GM12878 (cell line): ENCODE results near the gene RPL10. TPM values are rescaled to one million over a fixed set of nuclear protein-coding genes. Genes with fewer than 3 reads are reported as not detected.

Source experiments
- ATAC-seq: fragments of 200-7000 bp; cut with Tn5 transposase; 3 replicates; pipeline ENCODE4 v1.9.1; 2020; ENCODE audit warnings: mild to moderate bottlenecking, moderate library complexity
- BruUV-seq: library from RNA; stranded (reverse); fragments of 400-500 nt; replicated peaks from 2 replicates; lab custom pipeline; 2021; lab: Mats Ljungman, UMichigan
- CTCF ChIA-PET: fragments of 300-600 bp; sonication (Branson Sonifier 250); formaldehyde crosslinking; extraction: SDS; loops from one replicate; lab custom pipeline; 2021; ENCODE audit warnings: inconsistent platforms; lab: Yijun Ruan, JAX
- POLR2A ChIA-PET: fragments of 350-600 bp; formaldehyde crosslinking; extraction: SDS; loops from one replicate; lab custom pipeline; 2021; ENCODE audit warnings: inconsistent platforms; lab: Charles Lee
- RAD21 ChIA-PET: fragments of 300-600 bp; sonication (Branson Sonifier 250); formaldehyde crosslinking; loops from one replicate; lab custom pipeline; 2023; ENCODE audit warnings: antibody characterized with exemption; ENCODE audit not compliant: unreplicated experiment; lab: Charles Lee
- SMC1A ChIA-PET: fragments of 300-600 bp; sonication (Branson Sonifier 250); formaldehyde crosslinking; loops from one replicate; lab custom pipeline; 2023; ENCODE audit not compliant: unreplicated experiment, uncharacterized antibody; lab: Charles Lee
- DNase-seq: peaks from one replicate; pipeline ENCODE4 v3.0.0-alpha.2; 2011; ENCODE audit warnings: low read depth, low spot score
- FAIRE-seq: peaks from 3 replicates; lab custom pipeline; 2011; peaks lifted over from hg19 to GRCh38; lab: Jason Lieb, UNC
- H2AFZ ChIP-seq: 2 replicates; pipeline ENCODE4 v1.6.0; 2011; ENCODE audit warnings: low read depth, low read length, control low read depth; ENCODE audit not compliant: control insufficient read depth
- H3K27ac ChIP-seq: 2 replicates; pipeline ENCODE4 v1.5.1; 2011; ENCODE audit warnings: control low read depth; ENCODE audit not compliant: control insufficient read depth, insufficient read depth
- H3K27me3 ChIP-seq, 2 experiments: replicated peaks in 1 of 2; 2 replicates each; pipeline versions ENCODE4 v1.6.0 to v1.6.1; 2011; ENCODE audit warnings: low read length in 1 of 2; ENCODE audit not compliant: control insufficient read depth in 2 of 2, insufficient read depth in 2 of 2
- H3K36me3 ChIP-seq, 2 experiments: 2 replicates each; pipeline ENCODE4 v1.5.1; 2011; ENCODE audit warnings: low read length in 1 of 2; ENCODE audit not compliant: control insufficient read depth in 2 of 2, insufficient read depth in 2 of 2
- H3K4me1 ChIP-seq: 2 replicates; pipeline ENCODE4 v1.6.1; 2011; ENCODE audit warnings: mild to moderate bottlenecking, low read length, moderate library complexity, mixed read lengths; ENCODE audit not compliant: control insufficient read depth, insufficient read depth
- H3K4me2 ChIP-seq: 2 replicates; pipeline ENCODE4 v1.6.0; 2011; ENCODE audit warnings: control low read depth; ENCODE audit not compliant: control insufficient read depth, insufficient read depth
- H3K4me3 ChIP-seq: fragments of 200-600 bp; sonication (generic); 2 replicates; pipeline ENCODE4 v1.5.1; 2016
- H3K79me2 ChIP-seq: 2 replicates; pipeline ENCODE4 v1.6.0; 2011; ENCODE audit warnings: low read length; ENCODE audit not compliant: control insufficient read depth, insufficient read depth
- H3K9ac ChIP-seq: 2 replicates; pipeline ENCODE4 v1.8.0; 2011; ENCODE audit warnings: low read length, control low read depth, mixed read lengths; ENCODE audit not compliant: control insufficient read depth, insufficient read depth
- H3K9me3 ChIP-seq: replicated peaks from 3 replicates; pipeline ENCODE4 v1.5.1; 2011; ENCODE audit warnings: mild to moderate bottlenecking, low read length; ENCODE audit not compliant: control insufficient read depth, insufficient read depth
- H4K20me1 ChIP-seq: 2 replicates; pipeline ENCODE4 v1.6.0; 2011; ENCODE audit not compliant: control insufficient read depth, insufficient read depth
- BCL11A ChIP-seq: IDR thresholded peaks from 2 replicates; pipeline ENCODE4 v1.6.1; 2011; ENCODE audit warnings: low read depth, low read length
- E2F4 ChIP-seq: IDR thresholded peaks from 2 replicates; pipeline ENCODE4 v1.6.1; 2012; ENCODE audit warnings: low read depth, low read length, improper control_type of control experiment
- FOS ChIP-seq: IDR thresholded peaks from 3 replicates; pipeline ENCODE4 v1.6.1; 2011; ENCODE audit warnings: borderline replicate concordance; ENCODE audit not compliant: insufficient read length; ENCODE audit errors: extremely low read depth
- SPI1 ChIP-seq: IDR thresholded peaks from 2 replicates; pipeline ENCODE4 v1.6.1; 2011; ENCODE audit warnings: low read depth, mild to moderate bottlenecking, low read length, moderate library complexity, borderline replicate concordance; ENCODE audit not compliant: insufficient read depth
- SUPT20H ChIP-seq: IDR thresholded peaks from 2 replicates; pipeline ENCODE4 v1.6.1; 2011; ENCODE audit warnings: low read depth, mild to moderate bottlenecking, low read length, moderate library complexity, borderline replicate concordance; ENCODE audit not compliant: control insufficient read depth
- TCF3 ChIP-seq: IDR thresholded peaks from 2 replicates; pipeline ENCODE4 v1.6.1; 2012; ENCODE audit warnings: low read depth, mild to moderate bottlenecking, low read length, borderline replicate concordance; ENCODE audit not compliant: insufficient read depth
- USF1 ChIP-seq: IDR thresholded peaks from 2 replicates; pipeline ENCODE4 v1.6.1; 2011; ENCODE audit warnings: borderline replicate concordance, low read depth, mild to moderate bottlenecking, moderate library complexity, mixed read lengths, low read length; ENCODE audit not compliant: insufficient read depth; ENCODE audit errors: extremely low read length
- WGBS: methylation state at CpG from one replicate; pipeline ENCODE4 v1.1.6; 2016; ENCODE audit warnings: low lambda C conversion rate; ENCODE audit not compliant: insufficient replicate concordance, insufficient coverage; ENCODE audit errors: missing lambda C conversion rate; 5-methylcytosine and 5-hydroxymethylcytosine counted together
- in situ Hi-C: fragments of 300-500 bp; cut with MboI; formaldehyde crosslinking; loops from 9 replicates; pipeline ENCODE4 v1.14.3; 2018; ENCODE audit warnings: mixed read lengths
- intact Hi-C: fragments of 100-400 bp; cut with micrococcal nuclease; formaldehyde crosslinking; loops from one replicate; pipeline ENCODE4 v1.14.2; 2022; ENCODE audit not compliant: unreplicated experiment
- polyA plus RNA-seq, 11 experiments: library from polyadenylated mRNA; depleted of rRNA in 4 of 11; unstranded in 6 of 11; stranded (reverse) in 5 of 11; fragments of >200 nt; fragmentation: Nextera tagmentation in 4 of 11; fragmentation: Illumina TruSeq in 1 of 11; extraction: Ambion mirVana in 4 of 11; extraction: Trizol in 1 of 11; gene quantifications; 1 replicate in 1 of 11; 2 replicates in 10 of 11; pipeline versions ENCODE4 v1.2.1 to v1.2.3, GENCODE V29; 2011 to 2016; ENCODE audit warnings: inconsistent platforms in 2 of 11, missing spikeins in 2 of 11, low read depth in 1 of 11
- total RNA-seq, 4 experiments: library from RNA; depleted of rRNA in 3 of 4; stranded (reverse); fragments of >200 nt in 3 of 4; fragmentation: Illumina TruSeq in 1 of 4; extraction: Trizol in 1 of 4; gene quantifications; 2 replicates each; pipeline versions ENCODE4 v1.2.1 to v1.2.3, GENCODE V29; 2013 to 2021

RPL10 gene
- total and polyA plus RNA-seq, 10 of the 15 experiments (the other 5 are each of a cell fraction or from before 2014, with no cell fraction given): 1,938 to 7,222 (median 4,494) TPM

GRCh38 chrX:154440623-154441357 is 42.6 kb downstream of the RPL10 start:
- DNase-seq: no peak
- Histone ChIP-seq H3K36me3 (peaks cover 0 to 5% of the 10 kb centered on the region in 2 experiments; a peak in 1 of 4 replicates), H3K4me1 (0 out of 2 replicates have a peak, but pooled peaks cover 3% of the 10 kb centered on the region), H3K27ac (no peak overlapping the region), H3K4me2 (no peak overlapping the region), H3K9ac (no peak overlapping the region), H3K27me3 (no peaks in the 10 kb centered on the region), H3K79me2 (peaks cover 28% of the 10 kb centered on the region), H4K20me1 (no peaks in the 10 kb centered on the region)
- in situ Hi-C loops: no loop called here
- CTCF ChIA-PET: no interaction called here
- POLR2A ChIA-PET: interaction anchor here (0.6 kb wide), 1 partner anchor 17 kb away, joined by 3 read pairs; no protein-coding TSS in a partner anchor
- intact Hi-C loops: no loop called here
- TF ChIP-seq FOS (no peak), SUPT20H (no peak), SPI1 (no peak), TCF3 (no peak), USF1 (no peak), BCL11A (no peak), E2F4 (no peak)
- TF ChIP-seq, all 136 proteins: peak for 0
- SMC1A ChIA-PET: interaction anchor here (0.9 kb wide), 1 partner anchor 36 kb away, joined by 3 read pairs; no protein-coding TSS in a partner anchor
- no peak overlapping the region for H3K4me3 ChIP-seq
- 64% methylated on average over 17 of the region's 17 CpGs for WGBS
- FAIRE-seq: no peak
- no peaks in the 10 kb centered on the region for H3K9me3 ChIP-seq
- BruUV-seq: no TSS peak
- RAD21 ChIA-PET: no interaction called here
- H2AFZ ChIP-seq: no peak overlapping the region
- no peak for ATAC-seq
